T-helper 2 cell treated with Interferon-gamma antibody and Interleukin-4, amounts not matched to agents 100 ng/mL and 5 ng/mL, for 36 hours (primary cell): Measurements from ENCODE around the gene AKAP8L. TPM values are rescaled to one million over a fixed set of nuclear protein-coding genes. Genes with fewer than 3 reads are reported as not detected.

ENCODE experiments used
- intact Hi-C: fragments of 100-400 bp; cut with micrococcal nuclease; formaldehyde crosslinking; loops from one replicate; pipeline ENCODE4 v1.15.1; 2023
- total RNA-seq: library from RNA; stranded (reverse); gene quantifications from 2 replicates; pipeline ENCODE4 v1.2.3, GENCODE V29; 2022

Gene AKAP8L
- total RNA-seq, 1 donor from 2014 or later, result 76.6 TPM

GRCh38 chr19:15436012-15436825, 17.4 kb upstream of the AKAP8L start:
- intact Hi-C loops, result no loop called here

- intact Hi-C loops, result no loop called here
Measured at GRCh38 chr19:15433519-15434069, 14.8 kb upstream of the AKAP8L start.

DNA sequence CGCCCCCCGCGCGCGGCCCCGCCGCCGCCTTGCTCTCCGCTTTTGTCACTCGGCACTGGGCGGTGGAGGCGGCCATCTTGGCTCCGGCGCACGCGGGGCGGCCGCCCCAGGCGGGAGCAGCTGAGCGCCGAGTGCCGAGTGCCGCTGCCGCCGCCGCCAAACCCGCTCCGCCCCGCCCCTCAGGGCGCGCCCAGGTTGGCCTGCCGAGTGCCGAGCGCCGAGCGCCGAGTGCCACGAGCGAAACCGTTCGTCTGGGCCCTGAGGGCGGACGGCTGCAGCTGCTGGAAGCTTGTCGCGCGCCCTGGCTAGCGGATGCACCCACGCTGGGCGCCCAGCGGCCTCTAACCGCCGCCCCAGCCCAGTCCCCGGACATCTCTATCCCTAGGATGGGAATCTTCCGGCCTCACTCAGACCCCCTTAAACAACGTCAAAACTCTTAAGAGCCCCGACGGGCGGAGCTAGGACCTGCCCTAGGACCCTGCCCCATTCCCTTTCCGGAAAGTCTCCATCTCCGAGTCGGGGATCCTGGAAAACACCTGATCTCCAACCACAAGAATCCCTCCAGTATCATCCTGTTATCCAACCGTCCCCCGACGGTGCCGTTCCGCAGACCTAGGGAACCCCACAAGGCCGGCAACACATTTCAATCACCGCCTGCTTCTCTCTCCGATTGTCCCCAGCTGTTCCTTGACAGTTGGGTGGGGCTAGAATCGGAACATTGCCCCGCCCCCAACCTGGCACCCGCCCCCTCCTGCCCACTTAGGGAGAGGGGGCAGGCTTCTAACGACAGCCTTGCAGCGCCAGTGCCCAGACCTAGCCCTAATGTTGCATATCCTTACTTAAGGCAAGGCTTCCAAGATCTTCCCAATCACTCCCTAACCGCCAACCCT, 14.1 kb upstream of the AKAP8L start:
- intact Hi-C loops, result loop anchor here (1.0 kb wide), 4 partner anchors 14 to 123 kb away; partner anchors contain the start of gene AKAP8

DNA sequence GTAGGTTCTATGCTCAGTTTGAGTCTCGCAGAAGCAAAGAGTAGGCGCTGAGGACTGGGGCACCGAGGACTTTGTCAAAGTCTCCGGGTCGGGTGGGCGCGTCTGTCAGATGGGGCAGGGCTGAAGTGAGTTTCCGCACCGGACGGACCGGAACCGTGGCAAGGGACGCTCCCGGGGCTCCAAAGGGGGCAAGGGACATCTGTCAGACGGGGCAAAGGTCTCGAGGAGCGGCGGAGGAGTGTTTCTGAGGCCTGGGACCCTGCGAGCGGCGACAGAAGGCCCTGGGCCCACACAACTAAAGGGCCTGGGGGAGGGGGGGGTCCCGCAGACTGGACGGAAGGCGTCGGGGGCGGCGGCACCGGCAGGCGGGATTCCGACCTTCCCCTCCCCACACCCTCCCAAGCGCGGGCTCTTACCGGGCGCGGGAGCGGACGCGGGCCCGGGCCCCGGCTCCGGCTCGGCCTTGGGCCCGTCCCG, 13.3 kb upstream of the AKAP8L start:
- intact Hi-C loops, result loop anchor here (1.0 kb wide), 4 partner anchors 13 to 124 kb away; partner anchors contain the start of gene AKAP8

- intact Hi-C loops, result loop anchor here (1.0 kb wide), 4 partner anchors 12 to 125 kb away; partner anchors contain the start of gene AKAP8
Measured at GRCh38 chr19:15431396-15432017, 12.7 kb upstream of the AKAP8L start.

DNA sequence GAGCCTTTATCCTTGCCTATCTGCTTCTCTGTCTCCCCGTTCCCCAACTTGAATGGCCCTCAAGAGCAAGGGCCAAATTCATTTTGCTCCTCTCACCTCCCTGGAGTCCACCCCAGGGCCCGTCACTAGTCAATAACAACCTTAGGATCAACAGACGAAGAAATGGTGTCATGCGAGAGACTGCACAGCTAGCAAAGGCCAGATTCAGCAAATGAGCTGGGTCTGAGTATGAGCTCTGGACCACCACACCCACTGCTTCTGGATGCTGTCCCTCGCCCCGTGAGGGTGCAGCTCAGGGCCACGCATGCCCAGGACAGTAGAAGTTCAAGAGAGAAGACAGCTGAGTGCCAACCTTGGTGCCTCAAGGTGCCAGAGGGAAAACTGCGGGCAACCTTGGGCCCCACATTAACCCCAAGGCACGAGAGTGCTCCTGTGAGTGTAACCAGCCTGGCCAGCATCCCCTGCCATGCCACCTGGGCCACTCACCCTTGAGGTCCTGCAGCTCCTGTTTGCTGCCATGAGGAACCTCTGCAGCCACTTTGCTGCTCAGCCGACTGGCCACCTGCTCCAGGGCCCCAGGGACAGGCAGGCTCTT, 11.8 kb upstream of the AKAP8L start:
- intact Hi-C loops, result no loop called here

DNA sequence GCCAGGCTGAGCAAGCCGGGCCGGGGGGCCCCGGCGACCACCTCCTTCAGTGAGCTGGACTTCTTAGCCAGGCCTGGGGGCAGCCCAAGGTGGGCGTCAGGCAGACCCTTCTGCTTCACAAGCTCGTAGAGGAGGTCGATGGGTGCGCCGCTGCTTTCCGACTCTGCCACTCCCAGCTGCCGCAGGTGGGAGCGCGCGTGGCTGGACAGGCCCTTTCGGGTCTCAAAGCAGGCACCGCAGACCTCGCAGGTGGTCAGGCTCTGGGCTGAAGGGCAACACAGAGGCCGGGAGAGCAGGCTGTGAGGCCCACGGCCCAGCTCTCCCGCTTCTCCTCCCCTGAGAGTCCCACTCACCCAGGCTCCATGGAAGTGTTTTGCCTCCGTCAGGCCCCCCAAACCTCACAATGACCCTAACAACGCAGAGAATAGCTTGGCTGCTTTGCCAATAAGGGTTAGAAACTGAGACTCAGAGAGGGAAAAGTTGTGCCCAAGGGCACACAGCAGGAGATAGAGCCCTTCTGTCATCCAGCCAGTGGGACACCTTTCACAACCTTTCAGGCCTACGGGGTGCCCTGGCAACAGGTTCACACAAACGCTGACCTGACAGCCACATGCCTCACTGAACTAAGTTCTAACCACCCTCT, 11.2 kb upstream of the AKAP8L start:
- intact Hi-C loops, result no loop called here

- intact Hi-C loops, result no loop called here
Measured at GRCh38 chr19:15428956-15429824, 10.4 kb upstream of the AKAP8L start.

GRCh38 chr19:15427991-15428471, 9.2 kb upstream of the AKAP8L start:
- intact Hi-C loops, result no loop called here

GRCh38 chr19:15427350-15427700, 8.5 kb upstream of the AKAP8L start:
- intact Hi-C loops, result no loop called here

DNA sequence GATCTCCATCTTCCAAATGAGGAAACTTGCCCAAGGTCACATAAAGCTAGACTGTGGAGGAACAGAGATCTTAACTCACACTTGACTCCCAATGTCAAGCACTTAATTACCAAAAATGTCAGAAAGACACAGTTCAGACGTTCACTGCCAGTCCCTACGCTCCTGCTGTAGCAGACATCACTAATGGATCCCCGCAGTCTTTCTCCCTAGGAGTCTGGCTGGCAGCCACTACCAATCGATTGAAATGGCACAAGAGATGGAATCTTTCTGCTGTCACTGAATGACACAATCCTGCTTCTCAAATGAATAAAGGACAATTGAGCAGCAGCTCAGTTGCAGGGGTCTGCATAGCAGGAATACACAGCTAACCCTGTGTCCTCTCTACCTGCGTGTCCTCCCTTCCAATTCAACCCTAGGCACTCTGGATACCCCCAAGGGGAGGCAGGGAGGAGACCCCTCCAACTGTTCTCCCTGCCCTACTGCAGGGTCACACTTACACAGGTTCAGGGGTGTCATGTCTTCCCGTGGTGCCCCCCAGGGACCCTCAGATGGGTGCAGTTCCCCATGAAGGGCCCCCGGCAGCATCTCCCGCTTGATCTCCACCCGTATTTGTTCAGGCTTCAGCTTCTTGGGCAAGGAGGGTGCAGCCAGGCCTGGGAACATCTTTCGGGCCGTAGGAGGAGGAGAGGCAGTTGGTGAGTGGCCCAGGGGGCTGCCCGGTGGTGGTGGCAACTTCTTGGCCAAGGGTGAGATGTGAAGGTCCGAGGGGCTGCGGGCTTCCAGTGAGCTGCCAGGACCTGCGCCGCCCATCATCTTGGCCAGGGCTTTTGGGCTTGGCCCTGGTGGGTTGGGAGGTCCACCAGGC, 7.9 kb upstream of the AKAP8L start:
- intact Hi-C loops, result no loop called here

- intact Hi-C loops, result no loop called here
Measured at GRCh38 chr19:15425321-15425950, 6.6 kb upstream of the AKAP8L start.

DNA sequence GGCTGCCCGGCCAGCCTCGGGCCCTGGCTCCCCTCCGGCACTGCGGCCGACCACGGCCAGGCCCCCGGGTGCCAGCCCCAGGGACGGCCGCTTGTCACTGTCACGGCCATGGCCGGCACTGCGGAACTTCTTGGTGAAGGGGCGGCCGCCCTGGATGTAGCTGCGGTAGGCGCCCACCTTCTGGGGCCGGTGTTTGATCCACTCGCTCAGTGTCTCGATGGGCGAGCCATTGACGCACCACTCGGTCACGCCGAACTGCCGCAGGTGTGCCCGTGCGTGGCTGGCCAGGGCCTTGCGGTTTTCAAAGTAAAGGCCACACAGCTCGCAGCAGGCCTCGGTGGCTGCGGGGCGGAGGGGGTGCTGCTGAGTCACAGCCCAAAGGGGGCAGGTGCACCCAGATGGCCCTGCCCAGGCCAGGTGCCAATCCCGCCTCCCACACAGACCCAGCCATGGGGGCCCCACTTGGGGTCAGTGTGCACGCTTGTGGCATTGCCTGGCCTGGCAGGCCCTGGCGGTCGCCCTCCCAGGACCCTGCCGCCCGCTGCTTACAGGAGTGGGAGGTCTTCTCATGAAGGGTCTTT, 6.0 kb upstream of the AKAP8L start:
- intact Hi-C loops, result no loop called here

DNA sequence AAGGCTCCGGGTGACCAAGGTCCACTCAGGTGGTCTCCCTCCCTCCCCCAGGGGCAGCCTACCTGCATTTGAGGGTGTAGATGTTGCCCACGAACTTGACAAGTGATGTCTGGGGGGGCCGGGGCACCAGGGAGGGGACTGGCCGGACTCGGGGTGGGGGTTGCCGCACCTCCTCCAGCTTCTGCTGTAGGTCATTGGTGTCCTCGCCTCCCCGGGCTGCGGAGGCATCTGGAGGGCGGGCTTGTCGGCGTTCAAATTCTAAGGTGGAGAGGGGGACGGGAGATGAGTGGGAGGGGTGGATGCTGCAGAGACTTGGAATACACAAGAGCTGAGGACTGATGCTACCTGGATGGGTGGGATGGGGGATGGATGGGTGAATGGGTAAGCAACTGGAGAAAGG, 5.3 kb upstream of the AKAP8L start:
- intact Hi-C loops, result no loop called here

GRCh38 chr19:15423130-15423529, 4.3 kb upstream of the AKAP8L start:
- intact Hi-C loops, result no loop called here

DNA sequence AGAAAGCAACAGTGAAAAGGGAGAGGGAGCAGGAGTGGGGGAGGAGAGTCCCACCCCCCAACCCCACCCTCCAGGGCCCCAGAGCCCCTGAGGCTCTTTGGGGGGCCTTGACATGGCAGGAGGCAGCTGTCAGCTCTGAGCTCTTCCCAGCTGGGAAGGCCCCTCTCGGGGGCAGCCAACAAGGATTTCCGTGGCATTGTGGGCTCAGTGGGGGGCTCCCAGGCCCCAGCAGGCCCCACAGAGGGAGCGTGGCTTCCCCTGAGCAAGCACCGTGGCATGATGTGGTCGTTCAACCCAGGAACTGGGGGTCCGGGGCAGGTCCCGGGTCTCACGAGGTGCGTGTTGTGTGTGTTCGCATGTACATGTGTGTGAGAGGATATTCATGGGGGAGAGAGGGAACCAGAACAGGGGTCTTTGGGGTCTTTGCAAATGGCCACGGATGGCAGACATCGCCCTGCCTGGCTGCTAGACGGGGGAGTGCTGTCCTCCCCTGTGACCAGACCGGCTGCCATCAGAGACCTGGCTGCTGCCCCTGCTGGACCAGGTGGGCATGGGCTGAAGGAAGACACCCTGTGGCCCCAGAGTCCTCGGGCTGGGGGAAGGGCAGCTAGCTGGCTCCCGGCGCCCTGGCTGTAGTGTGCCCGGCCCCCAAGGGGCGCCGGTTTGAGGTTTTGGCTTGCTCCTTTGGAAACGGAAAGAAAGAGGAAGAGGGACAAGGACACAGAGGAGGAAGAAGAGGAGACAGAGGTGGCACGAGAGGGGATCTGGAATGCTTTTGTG, 3.7 kb upstream of the AKAP8L start:
- intact Hi-C loops, result no loop called here
